Gastroesophageal sphincter (tissue), 4 donors: ENCODE measurements around the gene FUT3. TPM values are rescaled to one million over a fixed set of nuclear protein-coding genes. Genes with fewer than 3 reads are reported as not detected.

Source experiments
- ATAC-seq: fragments of 150-250 bp; one replicate; pipeline ENCODE4 v1.9.1; 2016; ENCODE audit warnings: mild to moderate bottlenecking, moderate library complexity
- H3K27ac ChIP-seq, 4 donors: fragments of 200-600 bp; sonication (generic) in 3 of 4; 1 replicate in 3 of 4; 2 replicates in 1 of 4; pipeline ENCODE4 v1.5.1; 2016 to 2019
- H3K27me3 ChIP-seq: fragments of 200-600 bp; sonication (generic); one replicate; pipeline ENCODE4 v1.5.1; 2019
- H3K36me3 ChIP-seq, 2 donors: fragments of 200-600 bp; sonication (generic); one replicate each; pipeline ENCODE4 v1.5.1; 2019; ENCODE audit warnings: control low read depth in 1 of 2
- H3K4me1 ChIP-seq, 3 donors: fragments of 200-600 bp; sonication (generic); 1 replicate in 2 of 3; 2 replicates in 1 of 3; pipeline ENCODE4 v1.5.1; 2016 to 2019; ENCODE audit warnings: control low read depth in 2 of 3
- H3K4me3 ChIP-seq, 2 donors: fragments of 200-600 bp; sonication (generic); one replicate each; pipeline ENCODE4 v1.5.1; 2019; ENCODE audit warnings: mild to moderate bottlenecking in 1 of 2, moderate library complexity in 1 of 2
- H3K9me3 ChIP-seq, 3 donors: fragments of 200-600 bp; sonication (generic); one replicate each; pipeline ENCODE4 v1.5.1; 2017 to 2019; ENCODE audit warnings: control low read depth in 2 of 3
- CTCF ChIP-seq, 4 experiments: fragments of 200-600 bp in 2 of 4; fragments of 450-650 bp in 2 of 4; sonication (generic) in 1 of 4; IDR thresholded peaks; one replicate each; pipeline ENCODE4 v1.5.1; 2017 to 2019; ENCODE audit warnings: antibody characterized with exemption in 4 of 4, mild to moderate bottlenecking in 2 of 4, moderate library complexity in 2 of 4
- EP300 ChIP-seq: sonication (generic); formaldehyde crosslinking; IDR thresholded peaks from one replicate; pipeline ENCODE4 v1.6.1; 2017; ENCODE audit warnings: antibody characterized with exemption, mild to moderate bottlenecking
- POLR2A ChIP-seq, 2 donors: fragments of 450-650 bp; IDR thresholded peaks; one replicate each; pipeline ENCODE4 v1.6.1; 2017; ENCODE audit warnings: antibody characterized with exemption in 2 of 2, mild to moderate bottlenecking in 2 of 2, moderate library complexity in 1 of 2
- POLR2AphosphoS5 ChIP-seq: sonication (generic); formaldehyde crosslinking; IDR thresholded peaks from one replicate; pipeline ENCODE4 v1.6.1; 2017; ENCODE audit warnings: antibody characterized with exemption
- WGBS, 2 donors: methylation state at CpG; one replicate each; pipeline ENCODE4 v1.1.5; 2018; ENCODE audit warnings: low coverage in 1 of 2; 5-methylcytosine and 5-hydroxymethylcytosine counted together
- total RNA-seq, 4 donors: library from RNA; depleted of rRNA; stranded (reverse); fragments of >200 nt; gene quantifications; one replicate each; pipeline ENCODE4 v1.1.0, GENCODE V29; 2016

FUT3 gene
- total RNA-seq, 4 donors from 2014 or later, result 0.12 to 4.8 (median 4.5) TPM; not detected in 1

GRCh38 chr19:5838353-5839064 lies 12.7 kb downstream of the FUT3 start:
- TF ChIP-seq EP300 (no peak), POLR2A (IDR thresholded peaks at IDR 0.05) (no peak), CTCF (IDR thresholded peaks at IDR 0.05) (no peak), POLR2AphosphoS5 (no peak)
- Histone ChIP-seq H3K27ac (no peak overlapping the region), H3K4me1 (no peaks in the 10 kb centered on the region), H3K4me3 (no peak overlapping the region), H3K27me3 (no peaks in the 10 kb centered on the region), H3K9me3 (no peaks in the 10 kb centered on the region), H3K36me3 (no peaks in the 10 kb centered on the region)
- no peak for ATAC-seq
- 68 to 93% methylated on average over 3 to 6 of the region's 20 CpGs for WGBS, 2 donors

DNA sequence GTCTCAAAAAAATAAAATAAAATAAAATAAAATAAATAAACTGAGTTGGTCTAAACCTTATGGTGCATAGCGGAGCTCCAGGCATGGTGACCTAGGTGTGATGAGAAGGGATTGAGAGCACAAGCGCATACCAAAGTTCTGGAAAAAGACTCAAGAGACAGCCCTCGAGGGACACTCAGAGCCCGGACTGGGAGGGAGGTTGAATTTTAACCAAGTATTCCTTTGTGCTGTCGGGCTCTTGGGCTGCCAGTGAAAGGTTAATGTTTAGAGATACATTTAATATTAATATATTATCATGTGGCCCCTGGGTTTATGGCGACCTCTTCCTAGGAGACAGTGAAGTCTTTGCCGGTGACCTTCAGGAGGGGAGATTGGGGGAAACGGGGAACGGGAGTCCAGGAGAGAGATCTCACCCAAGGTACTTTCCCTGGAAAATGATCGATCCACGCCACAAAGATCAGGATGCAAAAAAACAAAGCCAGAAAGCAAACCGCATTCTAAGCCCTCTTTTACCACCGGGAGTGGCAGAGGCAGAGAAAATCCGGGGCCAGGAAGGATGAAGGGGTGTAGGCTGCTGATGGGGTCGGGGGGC lies 13.4 kb downstream of the FUT3 start:
- no peaks in the 10 kb centered on the region for H3K36me3 ChIP-seq
- no peaks in the 10 kb centered on the region for H3K9me3 ChIP-seq
- ATAC-seq, result no peak
- H3K27ac ChIP-seq, result no peak overlapping the region
- H3K27me3 ChIP-seq, result no peaks in the 10 kb centered on the region
- TF ChIP-seq EP300, result no peak
- no peak for TF ChIP-seq POLR2AphosphoS5
- no peak for TF ChIP-seq CTCF (IDR thresholded peaks at IDR 0.05)
- TF ChIP-seq POLR2A (IDR thresholded peaks at IDR 0.05), result no peak
- H3K4me1 ChIP-seq, result no peaks in the 10 kb centered on the region
- 54 to 87% methylated on average over 5 to 15 of the region's 15 CpGs for WGBS, 2 donors
- H3K4me3 ChIP-seq, result no peak overlapping the region

DNA sequence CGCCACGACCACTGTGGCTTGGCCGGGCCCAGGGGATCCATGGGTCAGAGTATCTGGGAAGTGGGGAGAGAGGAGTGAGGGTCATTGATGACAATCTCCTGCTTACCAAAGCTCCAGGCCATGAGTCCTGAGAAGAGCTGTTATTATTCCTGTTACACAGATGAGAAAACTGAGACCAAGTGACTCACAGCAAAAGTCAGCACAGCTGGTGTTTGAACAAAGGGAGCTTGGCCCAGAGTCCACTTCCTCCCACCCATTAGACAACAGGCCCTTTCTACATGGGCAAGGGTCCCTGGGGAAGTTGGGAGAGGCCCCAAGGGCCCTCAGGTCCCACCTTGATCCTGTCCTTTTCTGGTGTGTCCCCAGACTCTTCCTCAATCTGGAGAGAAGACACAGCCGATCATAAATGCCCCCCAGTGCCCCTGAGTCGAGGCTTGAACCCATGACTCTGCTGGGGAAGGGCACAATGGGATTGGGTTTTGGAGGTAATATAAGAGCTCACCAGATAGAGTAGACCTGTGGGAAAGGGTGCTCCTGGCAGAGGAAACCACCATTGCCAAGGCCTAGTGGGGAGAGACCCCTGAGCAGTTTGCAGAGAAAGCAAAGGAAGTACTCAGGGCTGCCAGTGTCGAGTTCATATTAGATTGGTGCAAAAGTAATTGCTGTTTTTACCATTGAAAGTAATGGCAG lies 18.6 kb downstream of the FUT3 start:
- TF ChIP-seq POLR2A (IDR thresholded peaks at IDR 0.05) (no peak), POLR2AphosphoS5 (no peak), EP300 (no peak), CTCF (IDR thresholded peaks at IDR 0.05) (no peak)
- Histone ChIP-seq H3K36me3 (no peaks in the 10 kb centered on the region), H3K27me3 (peaks cover 23% of the 10 kb centered on the region), H3K9me3 (no peaks in the 10 kb centered on the region), H3K4me1 (peaks cover 0 to 23% (median 16%) of the 10 kb centered on the region in 3 donors), H3K27ac (no peak overlapping the region), H3K4me3 (no peak overlapping the region)
- WGBS, 2 donors, result 86 to 90% methylated on average over 2 to 3 of the region's 6 CpGs
- no peak for ATAC-seq

GRCh38 chr19:5832061-5832460 lies 19.2 kb downstream of the FUT3 start:
- peaks cover 23% of the 10 kb centered on the region for H3K27me3 ChIP-seq
- ATAC-seq, result no peak
- TF ChIP-seq POLR2AphosphoS5 (no peak), EP300 (no peak), CTCF (IDR thresholded peaks at IDR 0.05) (no peak), POLR2A (IDR thresholded peaks at IDR 0.05) (no peak)
- 46 to 100% methylated on average over 1 to 3 of the region's 22 CpGs for WGBS, 2 donors
- H3K9me3 ChIP-seq, result no peaks in the 10 kb centered on the region
- no peak overlapping the region for H3K4me3 ChIP-seq
- no peak overlapping the region for H3K27ac ChIP-seq
- H3K4me1 ChIP-seq, result peaks cover 0 to 29% (median 16%) of the 10 kb centered on the region in 3 donors
- H3K36me3 ChIP-seq, result no peaks in the 10 kb centered on the region
